Measurements from ENCODE around the gene OGFOD3. TPM values are rescaled to one million over a fixed set of nuclear protein-coding genes. Genes with fewer than 3 reads are reported as not detected.

OGFOD3 gene
- total RNA-seq, 1 donor from 2014 or later = 15.7 TPM

DNA sequence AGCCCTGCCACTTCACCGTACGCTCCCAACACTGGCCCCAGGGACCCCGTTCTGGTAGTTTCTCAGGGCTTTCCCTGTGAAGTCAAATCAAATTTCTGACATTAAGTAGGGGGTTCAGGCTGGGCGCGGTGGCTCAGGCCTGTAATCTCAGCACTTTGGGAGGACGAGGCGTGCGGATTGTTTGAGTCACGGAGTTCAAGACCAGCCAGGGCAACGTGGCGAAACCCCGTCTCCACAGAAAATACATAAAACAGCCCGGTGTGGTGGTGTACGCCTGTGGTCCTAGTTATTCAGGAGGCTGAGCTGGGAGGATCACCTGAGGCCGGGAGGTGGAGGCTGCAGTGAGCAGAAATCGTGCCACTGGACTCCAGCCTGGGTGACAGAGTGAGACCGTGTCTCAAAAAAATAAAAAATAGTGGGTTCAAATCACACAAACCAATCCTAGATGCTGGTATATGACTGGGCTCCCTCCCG is 31.5 kb upstream of the OGFOD3 start:
- H3K9me3 Mint-ChIP-seq (ENCODE audit: unreplicated experiment) = no peaks in the 10 kb centered on the region
- H3K4me3 Mint-ChIP-seq (ENCODE audit: unreplicated experiment) = peak overlapping the region; percentile 84
- peaks cover 8% of the 10 kb centered on the region for H3K27me3 Mint-ChIP-seq (ENCODE audit: unreplicated experiment)
- DNase-seq (ENCODE audit: low spot score) = no peak
- peak overlapping the region; percentile 72 for H3K27ac Mint-ChIP-seq (ENCODE audit: unreplicated experiment)
- peaks cover 5% of the 10 kb centered on the region for H3K36me3 Mint-ChIP-seq (ENCODE audit: low read depth, unreplicated experiment)
- H3K4me1 Mint-ChIP-seq (ENCODE audit: unreplicated experiment) = peaks cover 19% of the 10 kb centered on the region
- TF ChIP-seq, protein P1, sequence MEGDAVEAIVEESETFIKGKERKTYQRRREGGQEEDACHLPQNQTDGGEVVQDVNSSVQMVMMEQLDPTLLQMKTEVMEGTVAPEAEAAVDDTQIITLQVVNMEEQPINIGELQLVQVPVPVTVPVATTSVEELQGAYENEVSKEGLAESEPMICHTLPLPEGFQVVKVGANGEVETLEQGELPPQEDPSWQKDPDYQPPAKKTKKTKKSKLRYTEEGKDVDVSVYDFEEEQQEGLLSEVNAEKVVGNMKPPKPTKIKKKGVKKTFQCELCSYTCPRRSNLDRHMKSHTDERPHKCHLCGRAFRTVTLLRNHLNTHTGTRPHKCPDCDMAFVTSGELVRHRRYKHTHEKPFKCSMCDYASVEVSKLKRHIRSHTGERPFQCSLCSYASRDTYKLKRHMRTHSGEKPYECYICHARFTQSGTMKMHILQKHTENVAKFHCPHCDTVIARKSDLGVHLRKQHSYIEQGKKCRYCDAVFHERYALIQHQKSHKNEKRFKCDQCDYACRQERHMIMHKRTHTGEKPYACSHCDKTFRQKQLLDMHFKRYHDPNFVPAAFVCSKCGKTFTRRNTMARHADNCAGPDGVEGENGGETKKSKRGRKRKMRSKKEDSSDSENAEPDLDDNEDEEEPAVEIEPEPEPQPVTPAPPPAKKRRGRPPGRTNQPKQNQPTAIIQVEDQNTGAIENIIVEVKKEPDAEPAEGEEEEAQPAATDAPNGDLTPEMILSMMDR (IDR thresholded peaks at IDR 0.05; ENCODE audit: unreplicated experiment) = no peak

- H3K9me3 Mint-ChIP-seq (ENCODE audit: unreplicated experiment) = no peaks in the 10 kb centered on the region
- H3K27ac Mint-ChIP-seq (ENCODE audit: unreplicated experiment) = peak overlapping the region; percentile 72
- peak; percentile 36 for DNase-seq (ENCODE audit: low spot score)
- H3K27me3 Mint-ChIP-seq (ENCODE audit: unreplicated experiment) = peaks cover 8% of the 10 kb centered on the region
- TF ChIP-seq, protein P1 (IDR thresholded peaks at IDR 0.05; ENCODE audit: unreplicated experiment) = no peak
- H3K4me1 Mint-ChIP-seq (ENCODE audit: unreplicated experiment) = peaks cover 19% of the 10 kb centered on the region
- H3K4me3 Mint-ChIP-seq (ENCODE audit: unreplicated experiment) = peak overlapping the region; percentile 84
- peaks cover 5% of the 10 kb centered on the region for H3K36me3 Mint-ChIP-seq (ENCODE audit: low read depth, unreplicated experiment)
Measured at GRCh38 chr17:82449131-82449882, 30.9 kb upstream of the OGFOD3 start.

DNA sequence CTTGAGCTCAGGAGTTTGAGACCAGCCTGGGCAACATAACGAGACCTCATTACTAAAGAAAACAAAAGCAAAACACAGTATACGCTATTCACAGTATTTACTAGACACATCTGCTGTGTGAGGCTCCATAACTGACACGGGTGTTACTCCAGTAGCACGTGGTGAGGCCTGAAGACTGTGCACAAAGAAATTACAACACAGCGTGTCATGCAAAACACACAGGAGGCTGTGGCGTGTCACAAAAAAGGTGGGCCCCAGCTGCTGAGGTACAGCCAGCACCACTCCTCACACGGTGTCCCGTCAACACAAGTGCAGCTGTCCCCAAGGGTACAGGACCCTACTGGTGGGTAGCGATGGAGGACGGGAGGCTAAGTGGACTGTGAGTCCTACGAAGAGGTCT is 29.5 kb upstream of the OGFOD3 start:
- no peak for DNase-seq (ENCODE audit: low spot score)
- H3K27me3 Mint-ChIP-seq (ENCODE audit: unreplicated experiment) = peaks cover 9% of the 10 kb centered on the region
- TF ChIP-seq, protein P1 (IDR thresholded peaks at IDR 0.05; ENCODE audit: unreplicated experiment) = no peak
- H3K27ac Mint-ChIP-seq (ENCODE audit: unreplicated experiment) = no peak overlapping the region
- no peaks in the 10 kb centered on the region for H3K9me3 Mint-ChIP-seq (ENCODE audit: unreplicated experiment)
- no peak overlapping the region for H3K4me3 Mint-ChIP-seq (ENCODE audit: unreplicated experiment)
- H3K4me1 Mint-ChIP-seq (ENCODE audit: unreplicated experiment) = peaks cover 19% of the 10 kb centered on the region
- peaks cover 9% of the 10 kb centered on the region for H3K36me3 Mint-ChIP-seq (ENCODE audit: low read depth, unreplicated experiment)

DNA sequence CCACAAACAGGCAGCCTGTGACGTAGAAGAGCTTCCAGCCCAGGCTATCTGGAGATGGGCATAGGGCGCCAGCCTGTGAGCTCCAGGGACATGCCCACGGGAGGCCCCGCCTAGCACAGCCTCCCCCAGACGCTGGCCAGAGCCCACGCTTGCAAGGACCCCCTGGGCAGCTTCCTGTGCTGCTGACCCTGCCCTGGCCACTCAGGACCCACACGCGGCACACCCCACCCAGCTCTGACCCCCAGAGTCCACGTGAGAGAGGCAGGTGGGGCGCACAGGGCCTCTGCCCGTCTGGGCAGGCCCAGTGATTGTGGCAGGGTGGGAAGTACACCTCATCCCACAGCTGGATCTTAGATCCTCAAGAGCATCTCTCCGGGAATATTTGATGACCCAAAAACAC is 28.3 kb upstream of the OGFOD3 start:
- Mint-ChIP-seq H3K4me1 (ENCODE audit: unreplicated experiment) (peaks cover 12% of the 10 kb centered on the region), H3K4me3 (ENCODE audit: unreplicated experiment) (no peak overlapping the region), H3K36me3 (ENCODE audit: low read depth, unreplicated experiment) (peaks cover 10% of the 10 kb centered on the region), H3K27me3 (ENCODE audit: unreplicated experiment) (peaks cover 11% of the 10 kb centered on the region), H3K9me3 (ENCODE audit: unreplicated experiment) (no peaks in the 10 kb centered on the region), H3K27ac (ENCODE audit: unreplicated experiment) (no peak overlapping the region)
- TF ChIP-seq, protein P1 (IDR thresholded peaks at IDR 0.05; ENCODE audit: unreplicated experiment) = no peak
- no peak for DNase-seq (ENCODE audit: low spot score)

DNA sequence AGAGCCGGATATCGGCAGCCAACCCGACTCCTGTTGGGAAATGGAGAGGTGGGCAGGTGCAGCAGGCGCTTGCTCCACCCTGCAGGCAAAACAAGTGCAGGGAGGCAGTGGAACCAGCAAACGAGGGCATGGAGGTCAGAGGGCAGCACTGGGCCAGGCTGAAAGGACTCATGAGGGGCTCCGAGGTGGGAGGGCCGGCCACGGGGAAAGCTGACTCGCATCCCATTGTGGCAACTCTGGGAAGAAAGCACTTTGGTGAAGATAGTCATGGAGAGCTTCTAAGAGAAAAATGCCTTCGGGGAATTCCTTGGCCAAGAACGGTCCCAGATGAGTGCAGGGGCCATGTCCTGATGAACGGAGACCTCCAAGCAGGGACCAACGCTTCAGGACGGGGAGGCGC is 27.7 kb upstream of the OGFOD3 start:
- Mint-ChIP-seq H3K27ac (ENCODE audit: unreplicated experiment) (no peak overlapping the region), H3K27me3 (ENCODE audit: unreplicated experiment) (peaks cover 10% of the 10 kb centered on the region), H3K36me3 (ENCODE audit: low read depth, unreplicated experiment) (peaks cover 10% of the 10 kb centered on the region), H3K9me3 (ENCODE audit: unreplicated experiment) (no peaks in the 10 kb centered on the region), H3K4me3 (ENCODE audit: unreplicated experiment) (no peak overlapping the region), H3K4me1 (ENCODE audit: unreplicated experiment) (peaks cover 8% of the 10 kb centered on the region)
- no peak for DNase-seq (ENCODE audit: low spot score)
- TF ChIP-seq, protein P1 (IDR thresholded peaks at IDR 0.05; ENCODE audit: unreplicated experiment) = no peak

All from endothelial cell (in vitro differentiated cells).